K562 (cell line): ENCODE measurements around the gene CRIM1. TPM values are rescaled to one million over a fixed set of nuclear protein-coding genes. Genes with fewer than 3 reads are reported as not detected.

ENCODE experiments used
- ATAC-seq: fragments of 200-7000 bp; cut with Tn5 transposase; 3 replicates; pipeline ENCODE4 v1.9.1; 2020; ENCODE audit warnings: moderate library complexity
- BruUV-seq: library from RNA; stranded (reverse); fragments of 400-500 nt; replicated peaks from 2 replicates; lab custom pipeline; 2021; lab: Mats Ljungman, UMichigan
- CTCF ChIA-PET: fragments of 300-600 bp; formaldehyde crosslinking; extraction: SDS; loops from one replicate; lab custom pipeline; 2021; ENCODE audit warnings: low intra/inter-chr PET ratio; lab: Yijun Ruan, JAX
- POLR2A ChIA-PET: fragments of 300-600, 350-650 bp; sonication (Branson Sonifier 250); formaldehyde crosslinking; extraction: SDS; loops from one replicate; lab custom pipeline; 2021; ENCODE audit warnings: antibody characterized with exemption, inconsistent platforms; lab: Yijun Ruan, JAX
- DNase-seq, 4 experiments: peaks; one replicate each; pipeline versions ENCODE4 v3.0.0 to v3.0.0-alpha.2; 2011 to 2018; ENCODE audit warnings: low spot score in 3 of 4, mixed read lengths in 3 of 4; ENCODE audit errors: extremely low read depth in 1 of 4
- FAIRE-seq: peaks from 2 replicates; lab custom pipeline; 2011; peaks lifted over from hg19 to GRCh38; lab: Jason Lieb, UNC
- H2AFZ ChIP-seq: 2 replicates; pipeline ENCODE4 v1.6.0; 2011; ENCODE audit warnings: low read depth, low read length, control low read depth, inconsistent platforms
- H3K27ac ChIP-seq: fragments of 200-600 bp; 3 replicates; pipeline ENCODE4 v1.8.0; 2011; ENCODE audit warnings: low read depth, mild to moderate bottlenecking, control low read depth, inconsistent platforms, low read length, moderate library complexity, mixed read lengths; ENCODE audit errors: extremely low read depth
- H3K27me3 ChIP-seq, 2 experiments: fragments of 300-600 bp in 1 of 2; 2 replicates in 1 of 2; 3 replicates in 1 of 2; pipeline versions ENCODE4 v1.6.0 to v1.8.0; 2011; ENCODE audit warnings: inconsistent platforms in 2 of 2, low read length in 2 of 2, mild to moderate bottlenecking in 1 of 2, mixed read lengths in 1 of 2, moderate library complexity in 1 of 2; ENCODE audit not compliant: control insufficient read depth in 2 of 2, insufficient read depth in 2 of 2
- H3K36me3 ChIP-seq: fragments of 300-600 bp; 3 replicates; pipeline ENCODE4 v1.8.0; 2011; ENCODE audit warnings: mild to moderate bottlenecking, low read length, inconsistent platforms; ENCODE audit not compliant: control insufficient read depth, insufficient read depth
- H3K4me1 ChIP-seq, 2 experiments: fragments of 200-600 bp in 1 of 2; replicated peaks in 1 of 2; 2 replicates in 1 of 2; 3 replicates in 1 of 2; pipeline versions ENCODE4 v1.5.1 to v1.8.0; 2011; ENCODE audit warnings: inconsistent platforms in 2 of 2, low read length in 2 of 2, mild to moderate bottlenecking in 1 of 2, mixed read lengths in 1 of 2, moderate library complexity in 1 of 2; ENCODE audit not compliant: control insufficient read depth in 2 of 2, insufficient read depth in 2 of 2
- H3K4me2 ChIP-seq: 2 replicates; pipeline ENCODE4 v1.6.1; 2011; ENCODE audit warnings: low read length, control low read depth, inconsistent platforms, mixed read lengths; ENCODE audit not compliant: insufficient read depth
- H3K4me3 ChIP-seq: fragments of 200-600 bp; sonication (generic), shearing (Covaris generic); 2 replicates; pipeline ENCODE4 v1.5.1; 2016; ENCODE audit warnings: control low read depth, inconsistent platforms
- H3K79me2 ChIP-seq: fragments of 200-600 bp; 3 replicates; pipeline ENCODE4 v1.8.0; 2011; ENCODE audit warnings: low read length, inconsistent platforms; ENCODE audit not compliant: control insufficient read depth, insufficient read depth
- H3K9ac ChIP-seq, 2 experiments: 2 replicates each; pipeline versions ENCODE4 v1.6.0 to v1.6.1; 2011; ENCODE audit warnings: low read depth in 2 of 2, low read length in 2 of 2, control low read depth in 1 of 2, inconsistent platforms in 1 of 2, mild to moderate bottlenecking in 1 of 2, mixed read lengths in 1 of 2; ENCODE audit not compliant: insufficient read depth in 1 of 2
- H3K9me1 ChIP-seq: one replicate; pipeline ENCODE4 v1.6.0; 2011; ENCODE audit warnings: inconsistent platforms, mild to moderate bottlenecking, low read length, moderate library complexity; ENCODE audit not compliant: control insufficient read depth, insufficient read depth
- H3K9me3 ChIP-seq: replicated peaks from 2 replicates; pipeline ENCODE4 v1.5.1; 2011; ENCODE audit warnings: low read depth, low read length, inconsistent platforms; ENCODE audit not compliant: control insufficient read depth, insufficient read depth
- H4K20me1 ChIP-seq: replicated peaks from 2 replicates; pipeline ENCODE4 v1.6.1; 2011; ENCODE audit warnings: low read length, inconsistent platforms, mixed read lengths; ENCODE audit not compliant: control insufficient read depth, insufficient read depth
- IRF2 ChIP-seq: sonication (generic); formaldehyde crosslinking; IDR thresholded peaks from 2 replicates; pipeline ENCODE4 v1.8.1; 2022; ENCODE audit warnings: mild to moderate bottlenecking, missing genetic modification reagents
- KDM2B ChIP-seq: fragments of 250-450 bp; sonication (Bioruptor Pico); IDR thresholded peaks from 2 replicates; pipeline ENCODE4 v1.8.0; 2021; ENCODE audit warnings: mild to moderate bottlenecking, moderate library complexity
- MXI1 ChIP-seq: IDR thresholded peaks from 2 replicates; pipeline ENCODE4 v1.6.1; 2011; ENCODE audit warnings: low read depth, mild to moderate bottlenecking, improper control_type of control experiment, low read length
- NCOA2 ChIP-seq, 2 experiments: fragments of 450-650 bp; IDR thresholded peaks; 2 replicates each; pipeline ENCODE4 v1.6.1; 2018; ENCODE audit warnings: mild to moderate bottlenecking in 2 of 2, moderate library complexity in 1 of 2; ENCODE audit not compliant: partially characterized antibody in 2 of 2
- NCOA6 ChIP-seq: fragments of 450-650 bp; IDR thresholded peaks from 2 replicates; pipeline ENCODE4 v1.6.1; 2017; ENCODE audit warnings: mild to moderate bottlenecking
- NFYB ChIP-seq: IDR thresholded peaks from 2 replicates; pipeline ENCODE4 v1.6.1; 2011; ENCODE audit warnings: mild to moderate bottlenecking, moderate library complexity; ENCODE audit not compliant: insufficient read length; ENCODE audit errors: extremely low read depth
- POLR2A ChIP-seq: fragments of 450-650 bp; conservative IDR thresholded peaks from 2 replicates; pipeline ENCODE4 v1.6.1; 2016
- PPARD ChIP-seq: fragments of 250-450 bp; sonication (Bioruptor Pico); IDR thresholded peaks from 2 replicates; pipeline ENCODE4 v1.8.0; 2022; ENCODE audit warnings: inconsistent platforms, mild to moderate bottlenecking, moderate library complexity
- TFAM ChIP-seq: fragments of 250-450 bp; sonication (Bioruptor Pico); conservative IDR thresholded peaks from 2 replicates; pipeline ENCODE4 v1.5.0; 2021; ENCODE audit warnings: mild to moderate bottlenecking, moderate library complexity
- ZBED1 ChIP-seq: IDR thresholded peaks from 2 replicates; pipeline ENCODE4 v1.6.1; 2014
- ZNF134 ChIP-seq: fragments of 250-450 bp; sonication (Bioruptor Pico); conservative IDR thresholded peaks from 2 replicates; pipeline ENCODE4 v1.4.0; 2020
- ZNF23 ChIP-seq: fragments of 250-450 bp; sonication (Bioruptor Pico); IDR thresholded peaks from 2 replicates; pipeline ENCODE4 v1.4.0; 2020; ENCODE audit warnings: mild to moderate bottlenecking
- ZNF764 ChIP-seq: fragments of 250-450 bp; sonication (Bioruptor Pico); IDR thresholded peaks from 2 replicates; pipeline ENCODE4 v1.4.0; 2020; ENCODE audit warnings: low read depth, mild to moderate bottlenecking, moderate library complexity
- WGBS: fragments of 100-300 bp; shearing (Covaris generic); methylation state at CpG from one replicate; pipeline ENCODE4 v1.1.6; 2016; ENCODE audit warnings: low coverage, mixed read lengths; ENCODE audit not compliant: insufficient coverage; ENCODE audit errors: missing lambda C conversion rate; 5-methylcytosine and 5-hydroxymethylcytosine counted together
- in situ Hi-C: fragments of 300-500 bp; cut with MboI; formaldehyde crosslinking; loops from 4 replicates; pipeline ENCODE4 v1.15.0; 2018; ENCODE audit warnings: inconsistent platforms, mixed read lengths
- intact Hi-C: fragments of 100-400 bp; cut with micrococcal nuclease; formaldehyde crosslinking; loops from 2 replicates; pipeline ENCODE4 v1.14.2; 2022
- polyA plus RNA-seq, 8 experiments: library from polyadenylated mRNA; depleted of rRNA in 4 of 8; stranded (reverse) in 5 of 8; unstranded in 3 of 8; fragments of >200 nt; fragmentation: Nextera tagmentation in 2 of 8; fragmentation: Illumina TruSeq in 1 of 8; extraction: Ambion mirVana in 2 of 8; extraction: Trizol in 1 of 8; gene quantifications; 2 replicates each; pipeline versions ENCODE4 v1.2.1 to v1.2.3, GENCODE V29; 2011 to 2014; ENCODE audit warnings: inconsistent platforms in 1 of 8, missing spikeins in 1 of 8
- total RNA-seq, 7 experiments: library from RNA; depleted of rRNA in 6 of 7; stranded (reverse); fragments of >200 nt in 6 of 7; fragmentation: Illumina TruSeq in 2 of 7; extraction: Trizol in 2 of 7; gene quantifications; 2 replicates each; pipeline versions ENCODE4 v1.2.1 to v1.2.3, GENCODE V29; 2011 to 2021; ENCODE audit warnings: low replicate concordance in 1 of 7

The CRIM1 gene
- total and polyA plus RNA-seq, 9 of the 15 experiments (the other 6 are each of a cell fraction or from before 2014, with no cell fraction given) = 0.01 to 0.36 (median 0.06) TPM; not detected in 1

DNA sequence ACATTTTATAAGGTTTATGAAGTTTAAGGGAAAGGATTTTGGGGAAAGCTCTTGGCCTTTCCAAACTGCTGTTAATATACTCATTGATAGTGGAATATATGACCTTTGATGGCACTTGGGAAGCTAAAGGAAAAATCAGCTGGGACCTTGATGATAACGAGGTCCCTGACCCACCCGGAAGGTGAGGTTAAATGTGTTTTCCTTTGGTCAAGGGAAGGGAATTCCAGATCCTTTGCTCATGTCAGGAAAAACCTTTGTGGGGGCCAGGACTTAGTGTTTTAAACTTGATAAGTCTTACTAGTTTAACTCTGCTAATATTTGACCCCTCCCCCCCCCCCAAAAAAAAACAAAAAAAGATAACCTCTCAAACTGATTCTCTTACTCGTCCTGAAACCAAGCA, 50.7 kb downstream of the CRIM1 start:
- Histone ChIP-seq H3K4me1 (no peaks in the 10 kb centered on the region), H3K9me1 (no peaks in the 10 kb centered on the region), H3K79me2 (no peaks in the 10 kb centered on the region), H2AFZ (no peak overlapping the region), H4K20me1 (no peaks in the 10 kb centered on the region), H3K9me3 (no peaks in the 10 kb centered on the region), H3K36me3 (no peaks in the 10 kb centered on the region), H3K27me3 (no peaks in the 10 kb centered on the region; a peak in 1 of 5 replicates), H3K4me2 (no peak overlapping the region), H3K27ac (no peak overlapping the region), H3K4me3 (no peak overlapping the region), H3K9ac (no peak overlapping the region)
- BruUV-seq = no TSS peak
- DNase-seq = no peak
- ChIA-PET CTCF (no interaction called here), POLR2A (interaction anchor here (0.7 kb wide), 1 partner anchor 11 kb away, joined by 4 read pairs; no protein-coding TSS in a partner anchor)
- in situ Hi-C loops = no loop called here
- ATAC-seq = no peak
- intact Hi-C loops = no loop called here
- FAIRE-seq = no peak
- WGBS = 12% methylated on average over 3 of the region's 3 CpGs
- no peak for TF ChIP-seq NFYB
- no peak for TF ChIP-seq NCOA2 (IDR thresholded peaks at IDR 0.05; ENCODE audit: partially characterized antibody in 2 of 2)
- TF ChIP-seq NCOA6 = no peak
- TF ChIP-seq ZNF764 (CRISPR knock-in tag) = no peak
- TF ChIP-seq KDM2B (CRISPR knock-in tag) = no peak
- no peak for TF ChIP-seq IRF2 (CRISPR knock-in tag)
- TF ChIP-seq MXI1 = no peak
- no peak for TF ChIP-seq TFAM (CRISPR knock-in tag)
- no peak for TF ChIP-seq ZNF23 (CRISPR knock-in tag)
- no peak for TF ChIP-seq ZNF134 (CRISPR knock-in tag)
- TF ChIP-seq ZBED1 = no peak
- TF ChIP-seq PPARD = no peak
- TF ChIP-seq POLR2A = no peak
